NB4 (cell line): ENCODE results near the gene MOSMO.

Source experiments
- MAX ChIP-seq: IDR thresholded peaks from 2 replicates; pipeline ENCODE4 v1.6.1; 2011; ENCODE audit warnings: low read depth, low read length
- POLR2A ChIP-seq: IDR thresholded peaks from 2 replicates; pipeline ENCODE4 v1.6.1; 2011; ENCODE audit warnings: mild to moderate bottlenecking; ENCODE audit not compliant: insufficient read length; ENCODE audit errors: extremely low read depth
- TF ChIP-seq, protein P1 (sequence below): IDR thresholded peaks from one replicate; pipeline ENCODE4 v1.5.1; 2012; ENCODE audit warnings: low read depth, low read length

GRCh38 chr16:21996923-21997696, 10.8 kb upstream of the MOSMO start:
- TF ChIP-seq, protein P1, sequence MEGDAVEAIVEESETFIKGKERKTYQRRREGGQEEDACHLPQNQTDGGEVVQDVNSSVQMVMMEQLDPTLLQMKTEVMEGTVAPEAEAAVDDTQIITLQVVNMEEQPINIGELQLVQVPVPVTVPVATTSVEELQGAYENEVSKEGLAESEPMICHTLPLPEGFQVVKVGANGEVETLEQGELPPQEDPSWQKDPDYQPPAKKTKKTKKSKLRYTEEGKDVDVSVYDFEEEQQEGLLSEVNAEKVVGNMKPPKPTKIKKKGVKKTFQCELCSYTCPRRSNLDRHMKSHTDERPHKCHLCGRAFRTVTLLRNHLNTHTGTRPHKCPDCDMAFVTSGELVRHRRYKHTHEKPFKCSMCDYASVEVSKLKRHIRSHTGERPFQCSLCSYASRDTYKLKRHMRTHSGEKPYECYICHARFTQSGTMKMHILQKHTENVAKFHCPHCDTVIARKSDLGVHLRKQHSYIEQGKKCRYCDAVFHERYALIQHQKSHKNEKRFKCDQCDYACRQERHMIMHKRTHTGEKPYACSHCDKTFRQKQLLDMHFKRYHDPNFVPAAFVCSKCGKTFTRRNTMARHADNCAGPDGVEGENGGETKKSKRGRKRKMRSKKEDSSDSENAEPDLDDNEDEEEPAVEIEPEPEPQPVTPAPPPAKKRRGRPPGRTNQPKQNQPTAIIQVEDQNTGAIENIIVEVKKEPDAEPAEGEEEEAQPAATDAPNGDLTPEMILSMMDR: no peak
- TF ChIP-seq POLR2A (no peak), MAX (no peak)
